Omental fat pad (tissue), 4 donors: ENCODE measurements around the gene SCN5A. TPM values are rescaled to one million over a fixed set of nuclear protein-coding genes. Genes with fewer than 3 reads are reported as not detected.

Experiments
- ATAC-seq: fragments of 150-250 bp; one replicate; pipeline ENCODE4 v1.9.1; 2016; ENCODE audit warnings: mild to moderate bottlenecking, moderate library complexity; ENCODE audit not compliant: low FRiP score
- DNase-seq: peaks from one replicate; pipeline ENCODE4 v3.0.0-alpha.2; 2019; ENCODE audit warnings: low spot score
- CTCF ChIP-seq, 3 donors: fragments of 450-650 bp; IDR thresholded peaks; one replicate each; pipeline ENCODE4 v1.5.1; 2016 to 2017; ENCODE audit warnings: antibody characterized with exemption in 3 of 3, mild to moderate bottlenecking in 3 of 3, moderate library complexity in 2 of 3
- total RNA-seq, 4 donors: library from RNA; depleted of rRNA; stranded (reverse); fragments of >200 nt; gene quantifications; one replicate each; pipeline ENCODE4 v1.1.0, GENCODE V29; 2016

Gene SCN5A
- total RNA-seq, 4 donors from 2014 or later = 0.06 to 0.79 (median 0.09) TPM; not detected in 1

DNA sequence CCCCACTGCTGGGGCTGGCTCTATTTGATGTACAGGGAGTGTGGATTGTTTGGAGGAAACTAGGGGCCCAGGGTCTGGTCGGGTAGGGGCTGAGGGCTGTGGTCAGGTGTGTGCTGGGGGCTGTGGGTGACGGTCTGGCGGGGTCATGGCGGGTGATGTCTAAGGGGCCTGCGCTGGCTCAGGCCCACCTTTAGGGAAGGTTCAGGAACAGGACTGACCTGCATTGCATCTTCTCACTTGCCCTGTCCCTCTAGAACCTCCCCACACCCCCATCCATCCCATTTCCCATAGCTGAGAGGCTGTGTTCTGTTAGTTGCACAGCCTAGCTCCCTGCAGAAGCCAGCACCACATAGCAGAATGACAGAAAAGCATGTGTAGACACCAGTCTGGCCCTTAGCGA, 39.1 kb downstream of the SCN5A start:
- TF ChIP-seq CTCF (IDR thresholded peaks at IDR 0.05) = no peak
- DNase-seq = no peak
- ATAC-seq = no peak

GRCh38 chr3:38609386-38610111, 39.9 kb downstream of the SCN5A start:
- ATAC-seq = no peak
- TF ChIP-seq CTCF (IDR thresholded peaks at IDR 0.05) = no peak
- no peak for DNase-seq

GRCh38 chr3:38608961-38609360, 40.5 kb downstream of the SCN5A start:
- no peak for DNase-seq
- ATAC-seq = no peak
- TF ChIP-seq CTCF (IDR thresholded peaks at IDR 0.05) = no peak

DNA sequence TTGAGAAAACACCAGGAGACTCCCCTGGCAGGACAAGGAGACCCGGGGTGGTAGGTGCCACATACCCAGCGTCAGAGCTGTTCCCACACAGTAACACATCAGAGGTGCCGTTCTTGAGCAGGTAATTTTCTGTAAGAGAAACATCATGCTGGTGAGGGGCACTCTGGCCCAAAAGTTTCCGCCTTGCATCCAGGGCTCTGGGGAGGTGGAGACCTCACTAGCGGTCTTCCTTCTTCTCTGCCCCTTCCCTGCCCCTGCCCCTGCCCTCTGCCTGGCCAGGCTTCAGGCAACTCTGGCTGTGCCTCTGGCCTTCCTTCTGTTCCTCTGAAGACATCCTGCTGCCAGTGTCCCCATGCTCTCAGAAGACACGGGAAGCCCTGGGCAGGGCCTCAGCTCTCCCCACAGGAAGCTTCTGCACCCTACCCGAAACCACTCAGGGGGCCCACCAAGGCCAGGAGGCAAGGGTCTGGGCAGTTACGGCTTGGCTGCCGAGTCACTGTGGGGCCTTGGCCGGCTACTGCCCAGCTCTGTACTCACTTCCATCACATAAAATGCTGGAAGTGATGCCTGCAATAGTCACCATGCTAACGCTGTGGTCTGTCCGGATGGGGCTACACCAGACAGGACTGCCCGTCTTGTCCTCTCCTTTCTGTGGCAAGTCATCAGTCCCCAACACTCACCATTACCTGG, 41.3 kb downstream of the SCN5A start:
- no peak for DNase-seq

GRCh38 chr3:38606561-38606960, 42.9 kb downstream of the SCN5A start:
- DNase-seq = no peak
- TF ChIP-seq CTCF (IDR thresholded peaks at IDR 0.05) = no peak
- no peak for ATAC-seq

More for the DNA sequence above, 41.3 kb downstream of the SCN5A start:
- ATAC-seq = no peak
- TF ChIP-seq CTCF (IDR thresholded peaks at IDR 0.05) = no peak

DNA sequence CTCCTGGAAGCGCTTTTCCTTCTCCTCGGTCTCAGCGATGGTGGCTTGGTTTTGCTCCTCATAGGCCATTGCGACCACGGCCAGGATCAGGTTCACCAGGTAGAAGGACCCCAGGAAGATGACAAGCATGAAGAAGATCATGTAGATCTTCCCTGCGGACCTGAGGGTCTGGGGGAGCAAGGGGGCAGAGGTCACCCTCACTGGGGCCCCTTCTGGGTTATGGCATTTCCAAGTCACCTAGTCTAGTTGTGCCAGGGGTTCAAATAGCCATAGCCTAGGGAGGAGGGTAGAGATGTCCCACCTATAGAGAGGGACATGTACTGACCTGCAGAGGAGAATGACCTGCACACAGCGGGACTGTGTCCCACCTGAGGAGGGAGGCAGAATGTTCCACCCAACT, 43.5 kb downstream of the SCN5A start:
- TF ChIP-seq CTCF (IDR thresholded peaks at IDR 0.05) = no peak
- DNase-seq (no peak), ATAC-seq (no peak)

DNA sequence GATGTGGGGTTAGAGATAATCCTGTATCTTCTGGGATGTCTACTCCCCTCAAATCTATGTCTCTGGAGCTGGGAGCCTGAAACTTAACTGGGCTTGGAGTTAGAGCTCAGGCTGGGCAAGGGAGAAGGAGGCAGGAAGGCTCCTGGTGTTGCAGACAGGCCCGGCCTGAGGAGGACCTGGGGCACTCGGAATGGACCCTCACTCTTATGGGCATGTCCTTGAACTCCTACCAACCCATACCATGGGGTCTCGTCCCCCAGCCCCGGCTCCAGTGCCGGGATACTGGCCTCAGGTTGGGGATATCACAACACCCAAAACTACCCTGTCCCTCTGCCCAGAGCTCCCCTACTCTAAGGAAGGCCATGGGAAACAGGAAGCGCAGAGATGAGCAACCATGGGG, 45.2 kb downstream of the SCN5A start:
- no peak for TF ChIP-seq CTCF (IDR thresholded peaks at IDR 0.05)
- ATAC-seq (no peak), DNase-seq (no peak)
